Muscle of leg (tissue), 11 donors: ENCODE measurements around the gene DLAT. TPM values are rescaled to one million over a fixed set of nuclear protein-coding genes. Genes with fewer than 3 reads are reported as not detected.
A peak's percentile ranks its signal among the peaks of the same experiment; 100 is the strongest.
"Not testable (repeated sequence)": the region's sequence is repeated elsewhere in the genome, so short reads cannot be mapped to it uniquely, and the experiment has no call there.

Source experiments
- DNase-seq: peaks from one replicate; pipeline ENCODE4 v3.0.0; 2013
- H3K27ac ChIP-seq: one replicate; pipeline ENCODE4 v1.5.1; 2013; ENCODE audit warnings: mild to moderate bottlenecking, low read length, control low read depth
- H3K27me3 ChIP-seq: one replicate; pipeline ENCODE4 v1.6.1; 2013; ENCODE audit warnings: low read length; ENCODE audit not compliant: control insufficient read depth, insufficient read depth
- H3K36me3 ChIP-seq: one replicate; pipeline ENCODE4 v1.6.1; 2013; ENCODE audit warnings: low read length; ENCODE audit not compliant: control insufficient read depth, insufficient read depth
- H3K4me1 ChIP-seq: one replicate; pipeline ENCODE4 v1.6.1; 2013; ENCODE audit warnings: low read length; ENCODE audit not compliant: control insufficient read depth, insufficient read depth
- H3K4me3 ChIP-seq: one replicate; pipeline ENCODE4 v1.5.1; 2013; ENCODE audit warnings: low read length, control low read depth
- H3K9me3 ChIP-seq: replicated peaks from 2 replicates; pipeline ENCODE4 v1.6.1; 2013; ENCODE audit warnings: low read depth, low read length; ENCODE audit not compliant: control insufficient read depth
- WGBS: methylation state at CpG from one replicate; pipeline ENCODE4 v1.1.5; 2013; ENCODE audit warnings: missing lambda C conversion rate; ENCODE audit not compliant: insufficient coverage; 5-methylcytosine and 5-hydroxymethylcytosine counted together
- polyA plus RNA-seq, 8 donors: library from polyadenylated mRNA; unstranded; fragments of 120-200 nt; gene quantifications; one replicate each; pipeline versions ENCODE4 v1.2.1 to v1.2.3, GENCODE V29; 2013; ENCODE audit warnings: inconsistent platforms in 1 of 8, low replicate concordance in 1 of 8; ENCODE audit not compliant: insufficient read length in 8 of 8, insufficient read depth in 1 of 8
- total RNA-seq: library from RNA; stranded (reverse); fragments of 120-200 nt; gene quantifications from one replicate; pipeline ENCODE4 v1.2.4, GENCODE V29; 2013

DLAT gene
- total and polyA plus RNA-seq, 9 donors: 27.6 to 40.9 (median 35.7) TPM

- Histone ChIP-seq H3K4me1 (peaks cover 20% of the 10 kb centered on the region), H3K9me3 (no peaks in the 10 kb centered on the region), H3K36me3 (peaks cover 39% of the 10 kb centered on the region), H3K4me3 (no peak overlapping the region), H3K27ac (no peak overlapping the region), H3K27me3 (no peaks in the 10 kb centered on the region)
- peak; percentile 60 for DNase-seq
- 41% methylated on average over 4 of the region's 7 CpGs for WGBS
Observed at GRCh38 chr11:111982019-111982464, 43.2 kb upstream of the DLAT start.

- Histone ChIP-seq H3K27me3 (no peaks in the 10 kb centered on the region), H3K9me3 (no peaks in the 10 kb centered on the region), H3K4me1 (peaks cover 17% of the 10 kb centered on the region), H3K27ac (peak overlapping the region; percentile 13), H3K36me3 (peaks cover 39% of the 10 kb centered on the region), H3K4me3 (no peak overlapping the region)
- WGBS: no CpG with 5 or more reads among the region's 5 CpGs
- DNase-seq: peak; percentile 40
Observed at GRCh38 chr11:111982541-111983186, 42.5 kb upstream of the DLAT start.

- 49% methylated on average over 4 of the region's 7 CpGs for WGBS
- Histone ChIP-seq H3K4me3 (no peak overlapping the region), H3K27me3 (no peaks in the 10 kb centered on the region), H3K4me1 (peaks cover 11% of the 10 kb centered on the region), H3K36me3 (peaks cover 39% of the 10 kb centered on the region), H3K27ac (no peak overlapping the region), H3K9me3 (no peaks in the 10 kb centered on the region)
- peak; percentile 10 for DNase-seq
Observed at GRCh38 chr11:111983187-111983986, 41.8 kb upstream of the DLAT start.

GRCh38 chr11:111986589-111986988, 38.6 kb upstream of the DLAT start:
- Histone ChIP-seq H3K27ac (no peak overlapping the region), H3K27me3 (no peaks in the 10 kb centered on the region), H3K9me3 (no peaks in the 10 kb centered on the region), H3K4me1 (peaks cover 8% of the 10 kb centered on the region), H3K4me3 (no peak overlapping the region), H3K36me3 (peaks cover 41% of the 10 kb centered on the region)
- DNase-seq: no peak
- 100% methylated on average over 1 of the region's 5 CpGs for WGBS

GRCh38 chr11:111990381-111990780, 34.8 kb upstream of the DLAT start:
- Histone ChIP-seq H3K27me3 (no peaks in the 10 kb centered on the region), H3K9me3 (no peaks in the 10 kb centered on the region), H3K36me3 (peaks cover 41% of the 10 kb centered on the region), H3K4me3 (no peak overlapping the region), H3K4me1 (peaks cover 2% of the 10 kb centered on the region), H3K27ac (no peak overlapping the region)
- DNase-seq: no peak
- WGBS: no CpG with 5 or more reads among the region's 6 CpGs

GRCh38 chr11:111992206-111992855, 32.9 kb upstream of the DLAT start:
- 100% methylated on average over 1 of the region's 3 CpGs for WGBS
- no peak overlapping the region for H3K4me3 ChIP-seq
- H3K4me1 ChIP-seq: peaks cover 2% of the 10 kb centered on the region
- H3K9me3 ChIP-seq: no peaks in the 10 kb centered on the region
- no peaks in the 10 kb centered on the region for H3K27me3 ChIP-seq
- DNase-seq: no peak
- no peak overlapping the region for H3K27ac ChIP-seq
- H3K36me3 ChIP-seq: peaks cover 48% of the 10 kb centered on the region

GRCh38 chr11:111996129-111996528, 29.1 kb upstream of the DLAT start:
- Histone ChIP-seq H3K27ac (no peak overlapping the region), H3K4me3 (no peak overlapping the region), H3K4me1 (no peaks in the 10 kb centered on the region), H3K36me3 (peaks cover 46% of the 10 kb centered on the region), H3K27me3 (no peaks in the 10 kb centered on the region), H3K9me3 (no peaks in the 10 kb centered on the region)
- WGBS: 100% methylated on average over 1 of the region's 3 CpGs
- no peak for DNase-seq

GRCh38 chr11:111996669-111997068, 28.5 kb upstream of the DLAT start:
- WGBS: no CpG with 5 or more reads among the region's 5 CpGs
- H3K9me3 ChIP-seq, H3K27ac ChIP-seq, H3K27me3 ChIP-seq, H3K4me1 ChIP-seq, H3K4me3 ChIP-seq: not testable (repeated sequence)
- peak; percentile 52 for DNase-seq
- peaks cover 45% of the 10 kb centered on the region for H3K36me3 ChIP-seq

GRCh38 chr11:111999111-111999510, 26.1 kb upstream of the DLAT start:
- H3K4me3 ChIP-seq: no peak overlapping the region
- DNase-seq: no peak
- peaks cover 29% of the 10 kb centered on the region for H3K36me3 ChIP-seq
- H3K9me3 ChIP-seq: no peaks in the 10 kb centered on the region
- H3K4me1 ChIP-seq: no peaks in the 10 kb centered on the region
- no peaks in the 10 kb centered on the region for H3K27me3 ChIP-seq
- H3K27ac ChIP-seq: no peak overlapping the region

GRCh38 chr11:112000703-112001102, 24.5 kb upstream of the DLAT start:
- no peak overlapping the region for H3K4me3 ChIP-seq
- H3K36me3 ChIP-seq: peaks cover 25% of the 10 kb centered on the region
- no peaks in the 10 kb centered on the region for H3K27me3 ChIP-seq
- no peaks in the 10 kb centered on the region for H3K4me1 ChIP-seq
- H3K9me3 ChIP-seq: no peaks in the 10 kb centered on the region
- no CpG with 5 or more reads among the region's 1 CpG for WGBS
- no peak overlapping the region for H3K27ac ChIP-seq
- no peak for DNase-seq
